NAMALWA (cell line): ENCODE measurements around the gene SYTL2.
"Not testable (repeated sequence)": the region's sequence is repeated elsewhere in the genome, so short reads cannot be mapped to it uniquely, and the experiment has no call there.

Source experiments
- DNase-seq: peaks from one replicate; pipeline ENCODE4 v3.0.0-alpha.2; 2015; ENCODE audit warnings: low spot score

SYTL2 gene

GRCh38 chr11:85685820-85686459 is 125.0 kb downstream of the SYTL2 start, which contains the start of gene CCDC89:
Gene CCDC89, minus strand, starts transcription at chr11:85686195. Its CDS starts 65 bp downstream, at chr11:85686130.
- no peak for DNase-seq

DNA sequence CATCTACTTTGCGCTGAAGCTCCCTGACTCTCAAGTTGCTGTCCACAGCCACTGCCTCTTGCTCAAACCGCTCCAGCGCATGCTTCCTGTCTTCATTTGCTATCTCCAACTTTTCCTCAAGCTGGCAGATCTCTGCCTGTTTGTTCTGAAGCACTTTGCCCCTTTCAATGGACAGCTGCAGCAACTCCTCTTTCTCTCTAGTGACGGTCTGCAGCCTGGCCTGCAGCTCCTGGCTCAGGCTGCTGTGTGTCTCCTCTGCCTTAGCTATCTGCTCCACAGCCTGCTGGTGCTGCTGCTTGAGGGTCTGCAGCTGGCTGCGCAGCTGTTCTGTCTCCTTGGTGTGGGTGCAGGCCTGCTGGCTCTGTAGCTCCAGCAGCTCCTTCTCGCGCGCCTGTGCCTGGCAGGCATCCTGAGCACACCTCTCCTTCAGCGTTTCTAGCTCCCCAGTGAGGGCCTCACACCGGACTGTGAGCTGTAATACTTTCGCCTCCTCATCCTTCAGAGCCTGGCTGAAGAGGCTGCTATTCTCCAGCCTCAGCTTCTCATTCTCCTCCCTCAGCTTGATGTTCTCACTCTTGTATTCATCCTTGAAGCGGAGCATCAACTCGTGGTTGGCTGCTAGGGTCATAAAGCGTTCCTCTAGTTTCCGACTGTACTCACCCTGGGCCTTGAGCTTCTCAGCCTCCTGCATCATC is 125.7 kb downstream of the SYTL2 start:
- no peak for DNase-seq

- DNase-seq: peak; percentile 66
These were observed 128.3 kb downstream of the SYTL2 start for GRCh38 chr11:85682330-85683305.

DNA sequence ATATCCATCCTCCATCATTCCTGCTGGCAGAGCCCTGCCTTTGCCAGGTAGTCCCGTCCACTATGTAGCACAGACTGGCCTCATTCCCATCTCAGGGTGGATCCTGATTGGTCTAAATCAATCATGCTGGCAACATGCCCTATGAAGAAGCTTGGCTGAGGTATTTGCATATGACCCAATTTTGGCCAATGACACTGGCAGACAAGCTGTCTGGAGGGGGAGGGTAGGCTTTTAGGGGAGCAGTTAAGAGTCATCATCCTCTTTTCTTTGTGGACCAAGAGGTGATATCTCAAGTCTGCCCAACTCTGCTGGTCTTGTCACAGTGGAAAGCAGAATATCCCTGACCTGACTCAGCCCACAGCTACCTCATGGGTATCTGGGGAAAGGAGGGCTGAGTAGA is 130.0 kb downstream of the SYTL2 start:
- DNase-seq: no peak

GRCh38 chr11:85679576-85679975 is 131.4 kb downstream of the SYTL2 start:
- no peak for DNase-seq

- no peak for DNase-seq
These were observed 137.5 kb downstream of the SYTL2 start for GRCh38 chr11:85673393-85673792.

GRCh38 chr11:85672105-85672902 is 138.6 kb downstream of the SYTL2 start:
- DNase-seq: no peak

DNA sequence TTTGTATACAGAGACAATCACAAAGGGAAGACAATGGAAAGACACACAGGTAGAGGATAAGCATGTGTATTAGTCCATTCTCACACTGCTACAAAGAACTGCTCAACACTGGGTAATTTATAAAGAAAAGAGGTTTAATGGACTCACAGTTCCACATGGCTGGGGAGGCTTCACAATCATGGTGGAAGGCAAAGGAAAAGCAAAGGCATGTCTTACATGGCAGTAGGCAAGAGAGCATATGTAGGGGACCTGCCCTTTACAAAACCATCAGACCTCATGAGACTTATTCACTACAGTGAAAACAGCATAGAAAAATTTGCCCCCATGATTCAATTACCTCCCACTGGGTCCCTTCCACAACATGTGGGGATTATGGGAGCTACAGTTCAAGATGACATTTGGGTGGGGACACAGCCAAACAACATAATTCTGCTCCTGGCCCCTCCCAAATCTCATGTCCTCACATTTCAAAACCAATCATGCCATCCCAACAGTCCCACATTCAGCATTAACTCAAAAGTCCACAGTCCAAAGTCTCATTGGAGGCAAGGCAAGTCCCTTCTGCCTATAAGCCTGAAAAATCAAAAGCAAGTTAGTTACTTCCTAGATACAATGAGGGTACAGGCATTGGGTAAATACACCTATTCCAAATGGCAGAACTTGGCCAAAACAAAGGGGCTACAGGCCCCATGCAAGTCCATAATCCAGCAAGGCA is 139.8 kb downstream of the SYTL2 start:
- DNase-seq: not testable (repeated sequence)

- no peak for DNase-seq
These were observed 142.8 kb downstream of the SYTL2 start for GRCh38 chr11:85668157-85668556.

DNA sequence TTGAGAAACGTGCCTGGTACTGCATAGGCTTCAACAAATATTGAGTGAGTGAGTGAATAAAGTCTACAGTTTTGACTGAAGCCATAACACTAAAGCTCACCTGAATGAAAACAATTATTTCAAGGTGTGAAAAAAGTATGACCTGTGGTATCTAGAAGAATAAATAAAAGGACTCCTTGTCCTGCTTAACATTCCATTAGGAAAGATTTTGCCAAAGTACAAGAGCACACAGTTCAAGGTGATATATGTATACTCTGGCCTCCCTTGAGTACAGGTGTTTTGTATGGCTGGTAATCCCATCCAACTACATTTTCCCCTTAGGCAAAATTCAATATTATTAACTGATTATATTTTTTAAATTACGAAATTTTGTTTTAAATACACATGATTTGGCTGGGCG is 144.3 kb downstream of the SYTL2 start:
- no peak for DNase-seq

DNA sequence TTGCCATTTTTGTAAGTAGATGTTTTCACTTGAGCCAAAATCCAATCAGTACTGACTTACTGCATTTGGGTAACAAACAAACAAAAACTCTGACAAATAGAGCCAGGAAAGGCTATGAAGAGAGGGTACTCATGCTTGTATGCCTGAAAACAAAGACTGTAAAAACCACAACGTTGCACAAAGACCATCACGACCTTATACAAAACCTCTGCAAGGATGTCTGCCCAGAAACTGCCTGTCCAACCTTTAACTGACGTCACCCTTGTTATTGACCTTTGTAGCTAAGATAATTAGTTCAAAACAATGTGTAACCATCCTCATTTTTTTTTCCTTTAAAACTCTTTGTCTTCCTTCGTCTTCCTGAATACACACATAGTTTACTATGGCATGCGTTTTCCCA is 145.2 kb downstream of the SYTL2 start:
- peak; percentile 43 for DNase-seq

- DNase-seq: peak; percentile 97
These were observed 146.1 kb downstream of the SYTL2 start, which contains the start of gene CREBZF for GRCh38 chr11:85664615-85665481. Gene CREBZF, minus strand, starts transcription at chr11:85665129. Its CDS starts 254 bp downstream, at chr11:85664875.

- DNase-seq: peak; percentile 90
These were observed 147.0 kb downstream of the SYTL2 start for GRCh38 chr11:85663753-85664614.

- peak; percentile 46 for DNase-seq
These were observed 147.7 kb downstream of the SYTL2 start for GRCh38 chr11:85663080-85663752.

- no peak for DNase-seq
These were observed 148.8 kb downstream of the SYTL2 start for GRCh38 chr11:85661972-85662664.

DNA sequence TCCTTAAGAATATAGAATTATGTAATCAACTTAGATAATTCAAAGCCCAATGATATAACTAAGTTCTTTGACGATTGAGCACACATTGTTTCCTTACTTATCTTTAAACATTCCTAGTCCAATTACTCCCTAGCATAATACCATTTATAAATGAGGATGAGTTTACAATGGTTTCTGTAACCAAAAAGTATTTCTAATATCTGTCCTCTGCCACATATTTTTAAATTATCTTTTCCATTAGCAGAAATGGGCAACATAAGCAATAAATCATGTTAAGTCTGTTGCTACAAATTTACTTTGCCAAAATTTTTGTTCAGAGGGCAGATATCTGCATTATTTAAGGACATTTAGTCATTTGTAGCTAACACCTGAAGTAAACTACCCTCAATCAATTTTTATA is 152.8 kb downstream of the SYTL2 start:
- no peak for DNase-seq

DNA sequence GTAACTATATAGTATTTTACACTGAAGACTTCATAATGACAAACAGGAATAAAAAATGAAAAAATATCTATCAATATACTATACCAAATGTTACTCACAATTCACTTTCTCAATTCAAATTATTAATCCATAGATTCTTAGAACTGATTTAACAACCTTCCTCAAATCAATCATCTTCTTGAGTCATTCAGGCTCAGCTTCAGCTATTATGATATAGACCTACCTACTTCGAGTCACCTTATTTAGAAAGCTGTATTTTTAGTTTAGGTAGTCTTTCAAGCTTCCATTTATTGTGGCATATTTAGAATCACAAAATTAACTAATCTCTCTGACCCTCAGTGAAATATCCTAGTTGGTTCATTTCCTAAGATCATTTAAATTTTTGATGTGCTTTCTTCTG is 154.2 kb downstream of the SYTL2 start:
- no peak for DNase-seq

GRCh38 chr11:85654343-85654742 is 156.6 kb downstream of the SYTL2 start:
- not testable (repeated sequence) for DNase-seq
